Measurements from ENCODE around the gene SYVN1. TPM values are rescaled to one million over a fixed set of nuclear protein-coding genes. Genes with fewer than 3 reads are reported as not detected.

The SYVN1 gene
- total RNA-seq, 4 donors from 2014 or later: 28.8 to 103 (median 69.7) TPM

GRCh38 chr11:65131417-65131776 is 2.9 kb downstream of the SYVN1 start:
- intact Hi-C loops (cut with DNase I): loop anchor here (5.0 kb wide), 1 partner anchor 51 kb away; the partner anchor contains the start of gene CAPN1
- H3K4me1 ChIP-seq: peaks cover 17 to 20% of the 10 kb centered on the region in 2 donors
- no peaks in the 10 kb centered on the region for H3K27me3 ChIP-seq
- peaks cover 61 to 66% of the 10 kb centered on the region in 2 donors for H3K36me3 ChIP-seq
- no peaks in the 10 kb centered on the region for H3K9me3 ChIP-seq
- H3K4me3 ChIP-seq (replicated peaks in 1 of 3): no peak overlapping the region
- 81 to 89% methylated on average over 3 of the region's 3 CpGs for WGBS, 2 donors
- DNase-seq: no peak
- no peak overlapping the region for H3K27ac ChIP-seq
- TF ChIP-seq CTCF (IDR thresholded peaks at IDR 0.05) (no peak), POLR2A (IDR thresholded peaks at IDR 0.05) (no peak)

GRCh38 chr11:65130631-65131416 is 3.5 kb downstream of the SYVN1 start:
- DNase-seq: no peak
- peaks cover 67 to 71% of the 10 kb centered on the region in 2 donors for H3K36me3 ChIP-seq
- intact Hi-C loops (cut with DNase I): loop anchor here (5.0 kb wide), 1 partner anchor 51 kb away; the partner anchor contains the start of gene CAPN1
- TF ChIP-seq CTCF (IDR thresholded peaks at IDR 0.05): no peak
- no peak for TF ChIP-seq POLR2A (IDR thresholded peaks at IDR 0.05)
- no peaks in the 10 kb centered on the region for H3K27me3 ChIP-seq
- no peaks in the 10 kb centered on the region for H3K9me3 ChIP-seq
- peaks cover 13 to 17% of the 10 kb centered on the region in 2 donors for H3K4me1 ChIP-seq
- H3K4me3 ChIP-seq (replicated peaks in 1 of 3): no peak overlapping the region
- H3K27ac ChIP-seq: no peak overlapping the region
- WGBS, 2 donors: 94 to 97% methylated on average over 9 to 18 of the region's 19 CpGs

- H3K4me3 ChIP-seq (replicated peaks in 1 of 3): no peak overlapping the region
These were observed 4.5 kb downstream of the SYVN1 start for GRCh38 chr11:65129649-65130441.

GRCh38 chr11:65128182-65129145 is 5.9 kb downstream of the SYVN1 start:
- peaks cover 78 to 81% of the 10 kb centered on the region in 2 donors for H3K36me3 ChIP-seq
- H3K4me3 ChIP-seq (replicated peaks in 1 of 3): no peak overlapping the region
- DNase-seq: no peak
- no peak for TF ChIP-seq CTCF (IDR thresholded peaks at IDR 0.05)
- TF ChIP-seq POLR2A (IDR thresholded peaks at IDR 0.05): no peak
- no peaks in the 10 kb centered on the region for H3K9me3 ChIP-seq
- intact Hi-C loops (cut with DNase I): no loop called here
- 82 to 92% methylated on average over 8 to 14 of the region's 15 CpGs for WGBS, 2 donors
- peaks cover 6 to 10% of the 10 kb centered on the region in 2 donors for H3K4me1 ChIP-seq
- no peak overlapping the region for H3K27ac ChIP-seq
- H3K27me3 ChIP-seq: no peaks in the 10 kb centered on the region

More at GRCh38 chr11:65129649-65130441, 4.5 kb downstream of the SYVN1 start:
- intact Hi-C loops (cut with DNase I): loop anchor here (5.0 kb wide), 1 partner anchor 52 kb away; the partner anchor contains the start of gene CAPN1
- no peak for DNase-seq
- H3K9me3 ChIP-seq: no peaks in the 10 kb centered on the region
- H3K36me3 ChIP-seq: peaks cover 77 to 81% of the 10 kb centered on the region in 2 donors
- H3K4me1 ChIP-seq: peaks cover 7 to 11% of the 10 kb centered on the region in 2 donors
- TF ChIP-seq POLR2A (IDR thresholded peaks at IDR 0.05): no peak
- 90 to 92% methylated on average over 12 to 13 of the region's 13 CpGs for WGBS, 2 donors
- no peak overlapping the region for H3K27ac ChIP-seq
- no peaks in the 10 kb centered on the region for H3K27me3 ChIP-seq

Measured in thyroid gland (tissue), 4 donors.